ENCODE measurements around the gene FARP1.

FARP1 gene

DNA sequence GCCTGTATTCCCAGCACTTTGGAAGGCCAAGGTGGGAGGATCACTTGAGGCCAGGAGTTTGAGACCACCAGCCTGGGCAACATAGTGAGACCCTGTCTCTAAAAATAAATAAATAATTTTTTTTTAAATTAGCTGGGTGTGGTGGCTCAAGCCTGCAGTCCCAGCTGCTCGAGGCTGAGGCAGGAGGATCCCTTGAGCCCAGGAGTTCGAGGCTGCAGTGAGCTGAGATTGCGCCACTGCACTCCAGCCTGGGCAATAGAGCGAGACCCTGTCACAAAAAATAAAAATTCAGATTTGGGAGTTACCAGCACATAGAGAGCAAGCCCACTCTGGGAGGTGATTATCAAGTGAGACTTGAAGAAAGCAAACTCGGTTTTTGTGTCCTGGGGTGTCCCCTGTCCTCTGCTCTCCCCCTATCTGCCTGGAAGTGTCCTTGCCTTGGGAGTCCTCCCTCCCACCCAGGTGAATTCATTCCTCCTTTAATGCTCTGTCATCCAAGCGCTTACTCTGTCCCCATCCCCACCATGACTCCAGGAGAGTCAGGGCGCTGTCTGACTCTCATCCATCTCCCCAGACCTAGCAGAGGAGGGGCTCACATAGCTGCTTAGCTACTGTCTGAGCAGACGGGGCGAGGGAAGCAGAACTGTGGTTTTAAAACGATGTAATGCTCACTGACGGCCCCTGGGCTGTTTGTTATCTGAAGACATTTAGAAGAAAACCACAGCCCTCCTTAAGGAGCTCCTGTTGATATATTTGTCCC is 287.3 kb downstream of the FARP1 start:
- no peak for TF ChIP-seq CTCF (conservative IDR thresholded peaks at IDR 0.05; ENCODE audit: low read depth, low read length)
- DNase-seq (ENCODE audit: low read depth): no peak
- no peak overlapping the region for H3K4me3 ChIP-seq (ENCODE audit: low read length)

- DNase-seq (ENCODE audit: low read depth): no peak
- no peak overlapping the region for H3K4me3 ChIP-seq (ENCODE audit: low read length)
- TF ChIP-seq CTCF (conservative IDR thresholded peaks at IDR 0.05; ENCODE audit: low read depth, low read length): no peak
Measured at GRCh38 chr13:98432638-98433037, 289.7 kb downstream of the FARP1 start.

DNA sequence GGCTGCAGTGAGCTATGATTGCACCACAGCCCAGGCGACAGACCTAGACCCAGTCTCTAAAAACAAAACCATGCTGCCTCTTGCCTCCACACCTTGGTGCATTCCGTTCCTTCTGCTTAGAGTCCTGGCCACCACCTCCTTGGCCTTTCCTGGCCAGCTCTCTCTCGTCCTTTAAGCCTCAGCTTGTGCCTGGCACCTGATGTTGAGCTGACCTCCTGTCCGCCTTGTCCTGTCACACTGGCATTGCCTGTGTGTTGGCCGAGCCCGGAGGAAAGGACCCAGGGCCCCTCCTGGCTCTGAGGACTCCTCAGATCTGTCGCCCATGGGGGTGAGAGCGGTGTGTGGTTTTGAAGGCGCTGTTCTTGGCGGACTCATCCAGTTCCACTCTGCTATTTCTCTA is 290.8 kb downstream of the FARP1 start:
- DNase-seq (ENCODE audit: low read depth): no peak
- H3K4me3 ChIP-seq (ENCODE audit: low read length): no peak overlapping the region
- no peak for TF ChIP-seq CTCF (conservative IDR thresholded peaks at IDR 0.05; ENCODE audit: low read depth, low read length)

GRCh38 chr13:98434060-98434459 is 291.2 kb downstream of the FARP1 start:
- H3K4me3 ChIP-seq (ENCODE audit: low read length): no peak overlapping the region
- TF ChIP-seq CTCF (conservative IDR thresholded peaks at IDR 0.05; ENCODE audit: low read depth, low read length): no peak
- no peak for DNase-seq (ENCODE audit: low read depth)

DNA sequence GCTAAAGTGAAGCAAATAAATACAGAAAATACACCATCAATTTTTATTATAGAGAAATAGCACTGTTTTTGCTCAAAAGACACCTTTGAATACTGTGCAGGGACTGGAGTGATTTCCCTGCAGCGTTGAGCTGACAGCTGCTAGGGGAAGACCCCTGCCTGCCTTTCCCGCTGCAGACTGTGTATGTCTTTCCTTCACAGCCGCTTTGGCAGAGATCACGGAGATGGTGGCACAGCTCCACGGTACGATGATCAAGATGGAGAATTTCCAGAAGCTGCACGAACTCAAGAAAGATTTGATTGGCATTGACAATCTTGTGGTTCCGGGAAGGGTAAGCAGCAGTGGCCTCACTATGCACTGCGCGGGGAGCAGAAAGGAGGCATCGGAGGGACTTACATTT is 292.5 kb downstream of the FARP1 start:
- no peak for TF ChIP-seq CTCF (conservative IDR thresholded peaks at IDR 0.05; ENCODE audit: low read depth, low read length)
- no peak overlapping the region for H3K4me3 ChIP-seq (ENCODE audit: low read length)
- no peak for DNase-seq (ENCODE audit: low read depth)

- no peak overlapping the region for H3K4me3 ChIP-seq (ENCODE audit: low read length)
- DNase-seq (ENCODE audit: low read depth): no peak
- TF ChIP-seq CTCF (conservative IDR thresholded peaks at IDR 0.05; ENCODE audit: low read depth, low read length): no peak
Measured at GRCh38 chr13:98436233-98436910, 293.5 kb downstream of the FARP1 start.

Measured in retinal pigment epithelial cell (primary cell).